ENCODE results near the gene TANK.

GRCh38 chr2:161121622-161122021 lies 38.6 kb upstream of the TANK start:
- TF ChIP-seq GATA3 (IDR thresholded peaks at IDR 0.05; ENCODE audit: low read depth, low read length) = no peak
- TF ChIP-seq GATA2 (IDR thresholded peaks at IDR 0.05; ENCODE audit: low read depth, low read length) = no peak

All from SH-SY5Y (cell line).